Measurements from ENCODE around the gene TMSB15C.

DNA sequence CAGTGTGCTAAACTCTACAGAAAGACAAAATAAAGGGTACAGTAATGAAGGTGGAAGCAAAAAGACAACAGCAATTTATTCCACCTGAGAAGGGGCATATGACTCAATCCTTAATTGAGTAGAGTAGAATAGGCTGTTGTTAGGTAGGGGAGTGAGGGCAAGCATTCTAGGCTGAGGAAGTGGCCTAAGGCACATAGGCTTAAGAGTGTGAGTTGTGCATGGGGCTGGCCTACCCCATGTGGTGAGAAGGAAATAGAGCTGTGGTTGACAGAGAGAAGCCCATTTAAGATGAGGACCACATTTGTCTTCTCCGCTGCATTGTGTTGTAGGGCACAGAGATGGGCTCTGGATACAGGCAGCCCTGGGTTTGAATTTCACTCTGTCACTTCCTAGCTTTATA lies 32.9 kb upstream of the TMSB15C start:
- TF ChIP-seq, protein P1, sequence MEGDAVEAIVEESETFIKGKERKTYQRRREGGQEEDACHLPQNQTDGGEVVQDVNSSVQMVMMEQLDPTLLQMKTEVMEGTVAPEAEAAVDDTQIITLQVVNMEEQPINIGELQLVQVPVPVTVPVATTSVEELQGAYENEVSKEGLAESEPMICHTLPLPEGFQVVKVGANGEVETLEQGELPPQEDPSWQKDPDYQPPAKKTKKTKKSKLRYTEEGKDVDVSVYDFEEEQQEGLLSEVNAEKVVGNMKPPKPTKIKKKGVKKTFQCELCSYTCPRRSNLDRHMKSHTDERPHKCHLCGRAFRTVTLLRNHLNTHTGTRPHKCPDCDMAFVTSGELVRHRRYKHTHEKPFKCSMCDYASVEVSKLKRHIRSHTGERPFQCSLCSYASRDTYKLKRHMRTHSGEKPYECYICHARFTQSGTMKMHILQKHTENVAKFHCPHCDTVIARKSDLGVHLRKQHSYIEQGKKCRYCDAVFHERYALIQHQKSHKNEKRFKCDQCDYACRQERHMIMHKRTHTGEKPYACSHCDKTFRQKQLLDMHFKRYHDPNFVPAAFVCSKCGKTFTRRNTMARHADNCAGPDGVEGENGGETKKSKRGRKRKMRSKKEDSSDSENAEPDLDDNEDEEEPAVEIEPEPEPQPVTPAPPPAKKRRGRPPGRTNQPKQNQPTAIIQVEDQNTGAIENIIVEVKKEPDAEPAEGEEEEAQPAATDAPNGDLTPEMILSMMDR (IDR thresholded peaks at IDR 0.05 in 2 of 3, conservative IDR thresholded peaks at IDR 0.05 in 1 of 3; ENCODE audit: borderline replicate concordance in 1 of 3, insufficient read depth in 1 of 3, low read depth in 2 of 3, low read length in 2 of 3): no peak
- TF ChIP-seq, protein P2, sequence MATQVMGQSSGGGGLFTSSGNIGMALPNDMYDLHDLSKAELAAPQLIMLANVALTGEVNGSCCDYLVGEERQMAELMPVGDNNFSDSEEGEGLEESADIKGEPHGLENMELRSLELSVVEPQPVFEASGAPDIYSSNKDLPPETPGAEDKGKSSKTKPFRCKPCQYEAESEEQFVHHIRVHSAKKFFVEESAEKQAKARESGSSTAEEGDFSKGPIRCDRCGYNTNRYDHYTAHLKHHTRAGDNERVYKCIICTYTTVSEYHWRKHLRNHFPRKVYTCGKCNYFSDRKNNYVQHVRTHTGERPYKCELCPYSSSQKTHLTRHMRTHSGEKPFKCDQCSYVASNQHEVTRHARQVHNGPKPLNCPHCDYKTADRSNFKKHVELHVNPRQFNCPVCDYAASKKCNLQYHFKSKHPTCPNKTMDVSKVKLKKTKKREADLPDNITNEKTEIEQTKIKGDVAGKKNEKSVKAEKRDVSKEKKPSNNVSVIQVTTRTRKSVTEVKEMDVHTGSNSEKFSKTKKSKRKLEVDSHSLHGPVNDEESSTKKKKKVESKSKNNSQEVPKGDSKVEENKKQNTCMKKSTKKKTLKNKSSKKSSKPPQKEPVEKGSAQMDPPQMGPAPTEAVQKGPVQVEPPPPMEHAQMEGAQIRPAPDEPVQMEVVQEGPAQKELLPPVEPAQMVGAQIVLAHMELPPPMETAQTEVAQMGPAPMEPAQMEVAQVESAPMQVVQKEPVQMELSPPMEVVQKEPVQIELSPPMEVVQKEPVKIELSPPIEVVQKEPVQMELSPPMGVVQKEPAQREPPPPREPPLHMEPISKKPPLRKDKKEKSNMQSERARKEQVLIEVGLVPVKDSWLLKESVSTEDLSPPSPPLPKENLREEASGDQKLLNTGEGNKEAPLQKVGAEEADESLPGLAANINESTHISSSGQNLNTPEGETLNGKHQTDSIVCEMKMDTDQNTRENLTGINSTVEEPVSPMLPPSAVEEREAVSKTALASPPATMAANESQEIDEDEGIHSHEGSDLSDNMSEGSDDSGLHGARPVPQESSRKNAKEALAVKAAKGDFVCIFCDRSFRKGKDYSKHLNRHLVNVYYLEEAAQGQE (IDR thresholded peaks at IDR 0.05; ENCODE audit: low read depth): no peak
- TF ChIP-seq, protein P3, sequence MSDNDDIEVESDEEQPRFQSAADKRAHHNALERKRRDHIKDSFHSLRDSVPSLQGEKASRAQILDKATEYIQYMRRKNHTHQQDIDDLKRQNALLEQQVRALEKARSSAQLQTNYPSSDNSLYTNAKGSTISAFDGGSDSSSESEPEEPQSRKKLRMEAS (IDR thresholded peaks at IDR 0.05): no peak
- no peak for TF ChIP-seq SP1 (IDR thresholded peaks at IDR 0.05; ENCODE audit: low read depth)
- no peak for TF ChIP-seq EZH2 (IDR thresholded peaks at IDR 0.05)
- TF ChIP-seq RAD21 (IDR thresholded peaks at IDR 0.05; ENCODE audit: low read depth): no peak

Measured in HCT116 (cell line).